Kidney (tissue), 14 donors: ENCODE measurements around the gene SSNA1. TPM values are rescaled to one million over a fixed set of nuclear protein-coding genes. Genes with fewer than 3 reads are reported as not detected.

Experiments used
- DNase-seq, 5 donors: peaks; one replicate each; pipeline ENCODE4 v3.0.0-alpha.2; 2013 to 2020
- FAIRE-seq: peaks from 2 replicates; lab custom pipeline; 2012; peaks lifted over from hg19 to GRCh38; lab: Jason Lieb, UNC
- H3K27ac ChIP-seq, 2 donors: one replicate each; pipeline ENCODE4 v1.7.0; 2013; ENCODE audit warnings: low read depth in 2 of 2, low read length in 2 of 2, inconsistent platforms in 1 of 2
- H3K27me3 ChIP-seq: one replicate; pipeline ENCODE4 v1.7.1; 2013; ENCODE audit warnings: low read length, inconsistent platforms; ENCODE audit not compliant: control insufficient read depth, insufficient read depth
- H3K36me3 ChIP-seq, 3 donors: one replicate each; pipeline versions ENCODE4 v1.7.0 to v1.7.1; 2013; ENCODE audit warnings: low read length in 3 of 3, control low read depth in 1 of 3, inconsistent platforms in 1 of 3; ENCODE audit not compliant: insufficient read depth in 3 of 3, control insufficient read depth in 2 of 3
- H3K4me1 ChIP-seq, 3 donors: one replicate each; pipeline versions ENCODE4 v1.7.0 to v1.7.1; 2013; ENCODE audit warnings: low read length in 3 of 3, inconsistent platforms in 1 of 3, low read depth in 1 of 3; ENCODE audit not compliant: control insufficient read depth in 2 of 3, insufficient read depth in 2 of 3
- H3K4me3 ChIP-seq, 3 donors: one replicate each; pipeline versions ENCODE4 v1.7.0 to v1.8.1; 2013; ENCODE audit warnings: low read length in 3 of 3, control low read depth in 1 of 3, inconsistent platforms in 1 of 3
- H3K9ac ChIP-seq, 3 donors: one replicate each; pipeline versions ENCODE4 v1.7.0 to v1.7.1; 2013; ENCODE audit warnings: low read length in 3 of 3, control low read depth in 1 of 3, inconsistent platforms in 1 of 3
- H3K9me3 ChIP-seq, 3 donors: one replicate each; pipeline versions ENCODE4 v1.7.0 to v1.7.1; 2013; ENCODE audit warnings: low read length in 3 of 3, control low read depth in 1 of 3, inconsistent platforms in 1 of 3; ENCODE audit not compliant: control insufficient read depth in 2 of 3, insufficient read depth in 1 of 3
- intact Hi-C: fragments of 100-400 bp; cut with DNase I; formaldehyde crosslinking; loops from one replicate; pipeline ENCODE4 v1.11.1; 2022
- polyA plus RNA-seq: library from polyadenylated mRNA; stranded (reverse); fragments of 350-450 nt; fragmentation: Illumina TruSeq; extraction: RNeasy Lipid Tissue Mini Kit (QIAGEN cat#74804); gene quantifications from one replicate; pipeline ENCODE4 v1.2.3, GENCODE V29; 2014; ENCODE audit warnings: low read depth, low replicate concordance; ENCODE audit not compliant: insufficient read depth
- total RNA-seq: library from RNA; stranded (reverse); fragmentation: NEBNext Ultra II Directional; extraction: Animal tissue kit (Norgen Biotek cat#: 25700); gene quantifications from one replicate; pipeline ENCODE4 v1.2.1, GENCODE V29; 2021
- TF ChIP-seq, protein P1 (sequence below): IDR thresholded peaks from 3 replicates; pipeline ENCODE4 v1.5.1; 2012; ENCODE audit warnings: mild to moderate bottlenecking, moderate library complexity, borderline replicate concordance; ENCODE audit not compliant: insufficient read depth; ENCODE audit errors: extremely low read depth
- donor health status: control.
- donor health status: control.
- donor health status: control.
- donor health status: control.
- donor health status: control.
- donor health status: DM: yes; HTN: yes; CAD: no.
- donor health status: Normal renal cell carcinoma (clear cell type).

Gene SSNA1
- total and polyA plus RNA-seq, 2 donors from 2014 or later: 52.5 to 131 TPM

DNA sequence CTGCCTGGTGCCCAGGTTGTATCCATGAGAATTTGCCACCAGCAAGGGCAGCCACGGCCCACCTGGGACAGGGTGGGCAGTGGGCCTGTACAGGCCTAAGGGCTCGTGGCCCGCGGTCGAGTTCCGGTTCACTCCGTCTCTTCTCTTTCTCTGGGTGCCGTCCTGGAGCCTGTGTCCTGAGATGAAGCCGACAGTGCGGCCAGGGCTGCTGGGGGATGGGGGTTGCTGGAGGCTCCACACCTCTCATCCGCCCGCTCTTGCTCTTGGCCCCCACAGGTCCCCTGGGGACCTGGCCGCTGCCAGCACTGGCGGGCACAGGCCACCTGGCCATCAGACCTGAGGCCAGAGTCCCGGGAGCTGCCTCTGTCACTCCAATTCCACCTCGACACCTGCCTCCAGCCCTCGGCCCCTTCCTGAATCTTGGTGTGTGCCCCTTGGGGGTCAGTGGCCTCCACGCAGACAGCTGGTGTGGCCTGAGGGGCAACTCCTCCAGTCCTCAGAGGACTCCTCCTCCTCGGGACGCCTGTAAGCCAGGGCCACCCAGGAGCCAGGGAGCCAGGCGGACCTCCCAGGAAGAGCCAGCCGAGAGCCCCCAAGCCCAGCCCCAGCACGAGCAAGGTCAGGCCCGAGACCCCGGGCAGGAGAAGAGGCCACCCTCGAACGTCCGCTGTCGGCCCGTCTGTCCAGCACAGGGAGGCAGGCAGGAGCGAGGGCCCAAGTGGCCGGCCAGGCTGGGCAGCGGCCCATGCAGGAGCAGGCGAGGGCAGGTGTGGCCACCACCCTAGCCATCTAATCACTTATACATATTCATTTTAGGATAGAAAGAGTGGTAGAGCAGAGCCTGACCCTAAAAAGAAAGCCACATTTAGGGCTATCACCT is 23.9 kb upstream of the SSNA1 start:
- peaks cover 0 to 14% (median 0%) of the 10 kb centered on the region in 3 donors for H3K4me1 ChIP-seq
- H3K27me3 ChIP-seq: peaks cover 31% of the 10 kb centered on the region
- FAIRE-seq: no peak
- H3K36me3 ChIP-seq: no peaks in the 10 kb centered on the region
- intact Hi-C loops: no loop called here
- no peaks in the 10 kb centered on the region for H3K9me3 ChIP-seq
- no peak for DNase-seq
- H3K9ac ChIP-seq: no peak overlapping the region
- TF ChIP-seq, protein P1, sequence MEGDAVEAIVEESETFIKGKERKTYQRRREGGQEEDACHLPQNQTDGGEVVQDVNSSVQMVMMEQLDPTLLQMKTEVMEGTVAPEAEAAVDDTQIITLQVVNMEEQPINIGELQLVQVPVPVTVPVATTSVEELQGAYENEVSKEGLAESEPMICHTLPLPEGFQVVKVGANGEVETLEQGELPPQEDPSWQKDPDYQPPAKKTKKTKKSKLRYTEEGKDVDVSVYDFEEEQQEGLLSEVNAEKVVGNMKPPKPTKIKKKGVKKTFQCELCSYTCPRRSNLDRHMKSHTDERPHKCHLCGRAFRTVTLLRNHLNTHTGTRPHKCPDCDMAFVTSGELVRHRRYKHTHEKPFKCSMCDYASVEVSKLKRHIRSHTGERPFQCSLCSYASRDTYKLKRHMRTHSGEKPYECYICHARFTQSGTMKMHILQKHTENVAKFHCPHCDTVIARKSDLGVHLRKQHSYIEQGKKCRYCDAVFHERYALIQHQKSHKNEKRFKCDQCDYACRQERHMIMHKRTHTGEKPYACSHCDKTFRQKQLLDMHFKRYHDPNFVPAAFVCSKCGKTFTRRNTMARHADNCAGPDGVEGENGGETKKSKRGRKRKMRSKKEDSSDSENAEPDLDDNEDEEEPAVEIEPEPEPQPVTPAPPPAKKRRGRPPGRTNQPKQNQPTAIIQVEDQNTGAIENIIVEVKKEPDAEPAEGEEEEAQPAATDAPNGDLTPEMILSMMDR: no peak
- no peak overlapping the region for H3K4me3 ChIP-seq
- no peak overlapping the region for H3K27ac ChIP-seq

DNA sequence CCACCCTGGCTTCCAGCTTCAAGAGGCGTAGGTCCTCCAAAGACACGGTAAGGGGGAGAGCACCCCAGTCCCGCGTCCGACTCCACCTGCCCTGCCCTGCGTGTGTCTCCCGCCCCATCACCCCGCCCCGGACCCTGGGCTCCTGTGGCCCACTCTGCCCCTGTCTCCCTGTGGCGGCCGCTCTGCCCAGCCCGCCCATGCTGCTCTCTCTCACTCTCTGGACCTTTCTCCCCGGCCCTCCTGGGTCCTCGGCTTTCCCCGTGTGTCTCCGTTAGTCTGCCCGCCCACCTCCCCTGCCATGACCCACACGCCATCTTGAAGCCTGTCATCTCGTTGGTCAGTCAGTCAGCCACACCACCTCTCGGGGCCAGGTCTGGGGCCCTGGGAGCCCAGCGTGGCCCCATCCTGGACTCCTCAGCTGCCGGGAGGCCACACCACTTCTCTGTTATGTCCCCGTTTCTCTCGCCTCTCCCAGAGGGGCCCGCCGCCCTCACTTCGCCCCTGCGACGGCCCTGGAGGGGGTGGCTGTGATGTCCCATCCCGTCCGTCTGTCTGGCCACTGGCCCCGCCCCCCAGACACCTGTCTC is 23.1 kb upstream of the SSNA1 start:
- TF ChIP-seq, protein P1: no peak
- Histone ChIP-seq H3K27ac (no peak overlapping the region), H3K27me3 (peaks cover 28% of the 10 kb centered on the region), H3K4me3 (no peak overlapping the region), H3K9ac (no peak overlapping the region), H3K36me3 (no peaks in the 10 kb centered on the region), H3K9me3 (no peaks in the 10 kb centered on the region), H3K4me1 (peaks cover 0 to 14% (median 0%) of the 10 kb centered on the region in 3 donors)
- intact Hi-C loops: no loop called here
- no peak for FAIRE-seq
- no peak for DNase-seq

DNA sequence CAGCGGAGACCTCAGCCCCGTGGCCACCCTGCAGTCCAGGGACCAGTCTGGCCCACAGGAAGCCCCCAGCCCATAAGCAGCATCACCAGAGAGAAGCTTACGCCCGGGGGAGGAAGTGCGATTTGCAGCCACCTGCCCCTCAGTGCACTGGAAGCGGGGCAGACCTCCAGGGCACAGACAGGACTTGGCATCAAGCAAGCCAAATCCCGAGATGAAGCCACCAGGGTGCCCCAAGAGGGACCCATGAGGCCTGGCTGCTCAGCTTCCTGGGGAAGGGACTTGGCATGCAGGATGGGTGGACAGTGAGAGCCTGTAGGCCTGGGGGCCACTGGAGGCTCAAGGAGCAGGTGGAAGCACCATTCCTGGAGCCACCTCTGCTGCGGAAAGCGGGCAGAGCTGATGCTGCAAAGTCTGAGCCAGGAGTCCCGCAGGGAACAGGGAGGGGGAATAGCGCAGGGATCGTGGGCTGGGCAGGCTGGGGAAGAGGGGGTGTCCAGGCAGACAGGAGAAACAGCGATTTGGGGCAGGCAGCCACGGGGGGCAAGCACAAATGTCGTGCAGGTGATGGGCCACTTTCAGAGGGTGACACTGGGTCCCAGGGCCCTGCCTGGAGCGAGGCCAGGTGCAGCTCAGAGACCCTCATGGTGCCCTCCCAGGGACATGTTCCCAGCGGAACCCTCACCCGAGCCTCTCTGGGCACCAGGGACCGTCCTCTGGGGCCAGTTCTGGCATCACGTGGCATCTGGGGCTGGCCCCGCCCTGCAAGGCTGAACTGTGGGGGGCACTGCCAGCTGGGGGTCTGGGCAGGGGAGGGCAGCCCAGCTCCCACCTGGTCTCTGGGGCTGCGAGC is 21.9 kb upstream of the SSNA1 start:
- Histone ChIP-seq H3K4me1 (peaks cover 0 to 14% (median 0%) of the 10 kb centered on the region in 3 donors), H3K27me3 (peaks cover 28% of the 10 kb centered on the region), H3K4me3 (no peak overlapping the region), H3K36me3 (no peaks in the 10 kb centered on the region), H3K9ac (no peak overlapping the region), H3K9me3 (no peaks in the 10 kb centered on the region), H3K27ac (no peak overlapping the region)
- TF ChIP-seq, protein P1: no peak
- DNase-seq (no peak), FAIRE-seq (no peak)
- intact Hi-C loops: no loop called here
